Osteoblast (primary cell): ENCODE measurements around the gene OR2AG2. TPM values are rescaled to one million over a fixed set of nuclear protein-coding genes. Genes with fewer than 3 reads are reported as not detected.

ENCODE experiments used
- DNase-seq: peaks from one replicate; pipeline ENCODE4 v3.0.0; 2011; ENCODE audit warnings: low spot score, mixed read lengths; ENCODE audit not compliant: insufficient read length; ENCODE audit errors: missing footprints
- H2AFZ ChIP-seq: 2 replicates; pipeline ENCODE4 v1.6.0; 2011; ENCODE audit warnings: mild to moderate bottlenecking, low read length
- H3K27ac ChIP-seq: 2 replicates; pipeline ENCODE4 v1.5.1; 2011; ENCODE audit warnings: mild to moderate bottlenecking, low read depth, low read length, moderate library complexity
- H3K27me3 ChIP-seq: 2 replicates; pipeline ENCODE4 v1.6.0; 2012; ENCODE audit warnings: mild to moderate bottlenecking, control low read depth, inconsistent platforms, low read length, moderate library complexity; ENCODE audit not compliant: insufficient read depth
- H3K36me3 ChIP-seq: 2 replicates; pipeline ENCODE4 v1.5.1; 2011; ENCODE audit warnings: mild to moderate bottlenecking, low read length, control low read depth, moderate library complexity; ENCODE audit not compliant: insufficient read depth
- H3K4me1 ChIP-seq: 2 replicates; pipeline ENCODE4 v1.5.1; 2011; ENCODE audit warnings: mild to moderate bottlenecking, low read length, control low read depth, moderate library complexity; ENCODE audit not compliant: insufficient read depth
- H3K4me2 ChIP-seq: 2 replicates; pipeline ENCODE4 v1.6.0; 2011; ENCODE audit warnings: mild to moderate bottlenecking, low read length; ENCODE audit not compliant: insufficient read depth
- H3K4me3 ChIP-seq: fragments of 200-600 bp; sonication (generic); 3 replicates; pipeline ENCODE4 v1.5.1; 2012; ENCODE audit warnings: mild to moderate bottlenecking, low read length, inconsistent platforms; ENCODE audit not compliant: insufficient read depth
- H3K79me2 ChIP-seq: 2 replicates; pipeline ENCODE4 v1.6.0; 2012; ENCODE audit warnings: mild to moderate bottlenecking, low read length, control low read depth, inconsistent platforms; ENCODE audit not compliant: insufficient read depth
- H3K9me3 ChIP-seq: 2 replicates; pipeline ENCODE4 v1.5.1; 2011; ENCODE audit warnings: low read depth, low read length, control low read depth
- H4K20me1 ChIP-seq: 2 replicates; pipeline ENCODE4 v1.6.0; 2012; ENCODE audit warnings: mild to moderate bottlenecking, low read length, control low read depth; ENCODE audit not compliant: insufficient read depth
- total RNA-seq: library from RNA; depleted of rRNA; stranded (reverse); fragments of >200 nt; gene quantifications from 2 replicates; pipeline ENCODE4 v1.2.3, GENCODE V29; 2012
- TF ChIP-seq, protein P1 (sequence below): IDR thresholded peaks from 2 replicates; pipeline ENCODE4 v1.5.1; 2011; ENCODE audit warnings: mild to moderate bottlenecking, low read depth, low read length, moderate library complexity; ENCODE audit errors: extremely low read depth

Gene OR2AG2
- total RNA-seq, 1 donor: 0.36 TPM

DNA sequence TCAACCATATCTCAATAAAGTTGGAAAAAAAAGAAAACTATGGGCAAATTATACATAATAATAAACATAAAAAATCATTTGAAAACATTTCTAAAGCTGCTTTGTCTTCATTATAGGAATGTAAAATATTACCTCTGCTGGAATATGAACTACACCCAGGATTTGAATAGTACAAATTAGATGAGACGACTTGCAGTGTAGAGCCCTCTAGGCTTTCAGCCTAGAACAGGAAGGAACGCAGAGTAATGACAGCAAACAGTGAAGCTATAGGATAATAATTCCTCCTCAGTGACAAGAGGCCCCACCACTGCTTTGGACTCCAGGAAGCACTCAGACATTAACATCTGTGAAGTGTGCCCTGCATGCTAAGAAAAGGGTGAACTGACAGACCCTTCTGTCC is 18.8 kb upstream of the OR2AG2 start:
- Histone ChIP-seq H3K79me2 (no peaks in the 10 kb centered on the region), H3K9me3 (no peaks in the 10 kb centered on the region), H3K4me1 (no peaks in the 10 kb centered on the region), H3K27me3 (no peaks in the 10 kb centered on the region), H3K4me3 (no peak overlapping the region), H3K4me2 (no peak overlapping the region), H3K27ac (no peak overlapping the region), H4K20me1 (no peaks in the 10 kb centered on the region), H2AFZ (no peak overlapping the region), H3K36me3 (no peaks in the 10 kb centered on the region)
- DNase-seq: no peak
- TF ChIP-seq, protein P1, sequence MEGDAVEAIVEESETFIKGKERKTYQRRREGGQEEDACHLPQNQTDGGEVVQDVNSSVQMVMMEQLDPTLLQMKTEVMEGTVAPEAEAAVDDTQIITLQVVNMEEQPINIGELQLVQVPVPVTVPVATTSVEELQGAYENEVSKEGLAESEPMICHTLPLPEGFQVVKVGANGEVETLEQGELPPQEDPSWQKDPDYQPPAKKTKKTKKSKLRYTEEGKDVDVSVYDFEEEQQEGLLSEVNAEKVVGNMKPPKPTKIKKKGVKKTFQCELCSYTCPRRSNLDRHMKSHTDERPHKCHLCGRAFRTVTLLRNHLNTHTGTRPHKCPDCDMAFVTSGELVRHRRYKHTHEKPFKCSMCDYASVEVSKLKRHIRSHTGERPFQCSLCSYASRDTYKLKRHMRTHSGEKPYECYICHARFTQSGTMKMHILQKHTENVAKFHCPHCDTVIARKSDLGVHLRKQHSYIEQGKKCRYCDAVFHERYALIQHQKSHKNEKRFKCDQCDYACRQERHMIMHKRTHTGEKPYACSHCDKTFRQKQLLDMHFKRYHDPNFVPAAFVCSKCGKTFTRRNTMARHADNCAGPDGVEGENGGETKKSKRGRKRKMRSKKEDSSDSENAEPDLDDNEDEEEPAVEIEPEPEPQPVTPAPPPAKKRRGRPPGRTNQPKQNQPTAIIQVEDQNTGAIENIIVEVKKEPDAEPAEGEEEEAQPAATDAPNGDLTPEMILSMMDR: no peak

DNA sequence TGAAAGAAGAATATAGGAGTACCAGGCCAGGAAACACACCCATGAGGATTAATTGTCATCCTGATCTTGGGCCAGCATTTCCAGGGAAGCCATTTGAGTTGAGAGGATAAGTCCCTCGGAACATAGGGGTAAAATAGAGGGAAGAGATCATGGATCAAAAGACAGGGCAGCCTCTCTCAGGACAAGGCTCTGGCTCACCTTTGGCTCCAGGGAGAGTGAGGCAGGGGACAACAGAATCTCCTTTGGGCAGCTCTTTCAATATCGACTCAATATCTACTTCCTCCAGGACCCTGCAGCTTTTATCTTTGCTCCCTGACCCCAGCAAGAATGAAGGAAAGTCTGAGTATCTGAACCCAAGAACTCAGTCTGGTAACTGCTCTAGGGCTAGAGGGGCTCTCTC is 10.9 kb upstream of the OR2AG2 start, which contains the start of gene OR2AG1:
OR2AG1 (plus strand) TSS at position 301 of the 400 bp plus-strand sequence. CDS start 2,018 bp downstream, outside the sequence.
- no peak for DNase-seq
- Histone ChIP-seq H3K27me3 (no peaks in the 10 kb centered on the region), H2AFZ (no peak within 1 kb of the TSS), H3K27ac (no peak within 1 kb of the TSS), H3K4me2 (no peak within 1 kb of the TSS), H3K79me2 (no peaks in the 10 kb centered on the region), H3K36me3 (no peaks in the 10 kb centered on the region), H4K20me1 (no peaks in the 10 kb centered on the region), H3K9me3 (no peaks in the 10 kb centered on the region), H3K4me3 (no peak within 1 kb of the TSS), H3K4me1 (no peaks in the 10 kb centered on the region)
- TF ChIP-seq, protein P1: no peak

DNA sequence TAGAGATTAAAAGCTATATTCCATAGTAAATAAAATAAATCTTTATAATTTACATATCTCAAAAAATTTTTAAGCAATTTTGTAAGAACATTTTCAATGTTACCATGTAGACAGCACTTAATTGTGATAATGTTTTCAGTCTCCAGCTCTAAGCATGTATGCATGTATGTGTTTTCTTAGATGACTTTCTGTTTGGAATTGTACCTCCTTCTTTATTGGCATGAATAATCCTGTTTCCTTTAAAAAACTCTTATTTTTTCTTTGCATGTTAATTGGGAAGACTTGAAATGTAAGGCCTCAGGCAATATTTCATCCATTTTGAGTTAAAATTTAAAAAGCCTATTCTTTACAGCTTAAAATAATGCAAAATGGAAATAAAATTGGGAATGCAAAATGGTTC is 9.1 kb upstream of the OR2AG2 start:
- no peak overlapping the region for H3K27ac ChIP-seq
- no peaks in the 10 kb centered on the region for H3K27me3 ChIP-seq
- no peaks in the 10 kb centered on the region for H3K79me2 ChIP-seq
- no peaks in the 10 kb centered on the region for H4K20me1 ChIP-seq
- TF ChIP-seq, protein P1: no peak
- H3K36me3 ChIP-seq: no peaks in the 10 kb centered on the region
- H3K4me2 ChIP-seq: no peak overlapping the region
- no peak overlapping the region for H3K4me3 ChIP-seq
- H2AFZ ChIP-seq: no peak overlapping the region
- H3K9me3 ChIP-seq: no peaks in the 10 kb centered on the region
- no peak for DNase-seq
- H3K4me1 ChIP-seq: no peaks in the 10 kb centered on the region

DNA sequence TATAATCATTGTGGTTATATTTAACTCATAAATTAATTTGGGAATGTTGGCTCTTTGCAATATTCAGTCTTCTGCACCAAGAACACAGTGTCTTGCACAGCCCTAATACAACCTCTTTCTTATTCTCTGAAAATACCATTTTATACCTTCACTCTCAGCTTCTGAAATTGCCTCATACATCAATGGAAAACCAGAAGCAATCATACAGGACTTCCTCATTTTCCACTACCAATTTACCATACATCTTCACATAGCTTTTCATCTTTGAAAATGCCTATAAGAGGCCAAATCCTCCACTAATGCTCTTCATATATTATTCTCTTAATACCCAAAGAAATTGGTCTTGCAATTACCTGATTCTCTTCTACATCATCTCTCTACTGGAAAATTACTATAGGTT is 6.7 kb upstream of the OR2AG2 start:
- Histone ChIP-seq H3K4me2 (no peak overlapping the region), H3K36me3 (no peaks in the 10 kb centered on the region), H3K4me3 (no peak overlapping the region), H3K4me1 (no peaks in the 10 kb centered on the region), H4K20me1 (no peaks in the 10 kb centered on the region), H3K27me3 (no peaks in the 10 kb centered on the region), H3K27ac (no peak overlapping the region), H3K79me2 (no peaks in the 10 kb centered on the region), H2AFZ (no peak overlapping the region), H3K9me3 (no peaks in the 10 kb centered on the region)
- DNase-seq: no peak
- TF ChIP-seq, protein P1: no peak
